ENCODE data around the gene HYDIN.
"Not testable (repeated sequence)": the region's sequence is repeated elsewhere in the genome, so short reads cannot be mapped to it uniquely, and the experiment has no call there.

Gene HYDIN

GRCh38 chr16:70822734-70823133, 407.8 kb downstream of the HYDIN start:
- ATAC-seq: not testable (repeated sequence)

- not testable (repeated sequence) for ATAC-seq
These were observed 412.4 kb downstream of the HYDIN start for GRCh38 chr16:70818088-70818487.

DNA sequence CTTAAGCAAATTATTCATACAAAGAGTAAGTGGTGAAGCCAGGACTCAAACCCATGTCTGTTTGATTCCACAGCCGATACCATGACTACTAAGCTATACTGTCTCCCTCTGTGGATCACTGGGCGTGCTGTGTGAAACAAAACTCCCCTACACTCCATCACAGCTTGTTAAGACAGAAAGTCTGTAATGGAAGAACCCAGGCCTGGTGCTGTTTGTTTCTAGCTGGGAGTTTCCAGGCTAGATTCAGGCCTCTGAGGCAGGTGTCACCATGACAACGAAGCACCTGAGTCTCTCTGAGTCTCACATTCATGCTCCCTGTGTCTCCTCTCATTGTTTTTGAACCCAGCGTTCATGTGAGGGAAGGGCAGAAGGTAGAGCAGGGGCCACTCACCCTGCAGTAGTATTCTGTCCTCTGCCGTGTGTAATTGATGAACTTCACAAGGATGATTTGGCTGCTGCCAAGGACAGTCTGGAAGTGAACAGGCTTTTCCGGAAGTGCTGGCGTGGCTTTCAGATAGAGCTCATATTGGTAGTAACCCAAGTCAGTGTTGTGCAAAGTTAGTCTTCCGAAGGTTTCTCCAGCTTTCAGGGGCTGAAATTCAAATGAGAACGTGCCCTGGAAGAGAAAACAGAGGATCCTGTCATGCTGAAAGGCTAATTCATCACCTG, 421.0 kb downstream of the HYDIN start:
- peak; percentile 23 to 34 for ATAC-seq

GRCh38 chr16:70808371-70808770, 422.2 kb downstream of the HYDIN start:
- ATAC-seq: no peak

DNA sequence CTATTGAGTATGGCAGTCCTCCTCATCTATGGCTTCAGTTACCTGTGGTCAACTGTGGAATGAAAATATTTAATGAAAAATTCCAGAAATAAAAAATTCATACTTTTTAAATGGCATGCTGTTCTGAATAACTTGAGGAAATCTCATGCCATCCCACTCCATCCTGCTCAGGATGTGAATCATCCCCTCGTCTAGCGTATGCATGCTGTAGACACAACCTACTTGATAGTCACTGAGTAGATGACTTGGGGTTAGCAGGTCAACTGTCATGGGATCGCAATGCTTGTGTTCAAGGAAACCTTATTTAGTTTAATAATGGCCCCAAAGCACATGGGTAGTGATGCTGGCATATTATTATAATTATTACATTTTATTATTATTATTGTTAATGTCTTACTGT, 424.7 kb downstream of the HYDIN start:
- no peak for ATAC-seq

DNA sequence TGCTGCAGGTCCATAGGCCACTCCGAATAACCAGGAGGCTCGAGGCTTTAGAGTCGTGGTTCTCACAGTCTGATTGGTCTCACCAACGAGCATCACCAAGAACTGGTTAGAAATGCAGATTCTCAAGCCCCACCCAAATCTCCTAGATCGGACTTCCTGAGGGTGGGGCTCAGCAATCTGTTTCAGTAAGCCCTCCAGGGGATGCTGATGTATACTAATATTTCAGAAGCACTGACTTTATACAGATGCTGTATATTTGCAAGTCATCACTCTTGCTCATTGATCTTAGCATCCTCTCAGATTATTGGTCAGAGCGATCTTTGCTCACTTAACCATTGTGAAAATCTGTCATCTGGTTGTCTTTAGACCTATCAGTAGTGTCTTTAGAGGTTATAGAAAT, 425.1 kb downstream of the HYDIN start:
- no peak for ATAC-seq

DNA sequence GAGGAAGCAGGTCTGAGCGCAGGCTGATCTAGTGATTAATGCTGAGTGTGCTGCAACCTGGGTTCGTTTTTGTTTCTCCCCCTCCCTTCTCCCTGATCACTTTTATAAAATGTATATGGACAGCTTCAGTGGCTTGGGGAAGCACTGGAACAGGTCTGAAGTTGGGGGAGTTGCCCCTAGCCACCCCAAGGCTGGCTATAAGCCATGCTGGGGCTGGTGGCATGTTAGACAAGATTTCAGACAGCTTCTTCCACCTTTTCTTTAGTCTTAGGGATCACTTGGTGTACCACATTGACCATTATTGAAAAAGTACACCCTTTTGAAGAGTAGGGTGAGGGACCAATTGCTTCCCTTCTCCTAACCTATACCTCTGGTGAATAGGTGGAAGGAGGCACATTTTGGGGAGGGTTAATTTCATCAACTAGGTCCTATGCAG, 425.8 kb downstream of the HYDIN start:
- ATAC-seq: no peak

DNA sequence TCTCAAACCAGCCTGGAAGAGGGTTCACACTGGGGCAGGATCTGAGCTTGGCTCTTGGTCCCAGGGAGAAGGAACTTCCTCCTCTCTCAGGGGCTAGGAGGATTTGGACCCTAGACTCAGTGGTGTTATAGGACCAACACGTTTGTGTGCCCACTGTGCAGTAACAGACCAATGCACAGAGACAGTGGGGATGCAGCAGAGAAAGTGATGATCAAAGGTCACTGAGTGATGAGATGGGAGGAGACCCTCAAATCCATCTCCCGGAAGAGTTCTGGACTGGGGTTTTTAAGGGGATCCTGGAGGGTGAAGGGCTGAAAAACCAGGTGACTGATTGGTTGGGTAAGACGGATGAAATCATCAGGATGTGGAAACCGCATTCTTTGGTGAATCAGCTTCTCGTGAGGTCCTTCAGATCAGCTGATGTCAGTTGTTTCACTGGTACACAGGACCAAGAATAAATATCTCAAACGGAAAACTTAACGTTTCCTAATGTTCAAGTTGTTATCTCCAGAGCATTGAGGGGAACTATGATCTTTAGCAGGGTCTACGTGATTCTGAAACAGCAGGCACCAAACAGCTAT, 426.3 kb downstream of the HYDIN start:
- ATAC-seq: no peak

DNA sequence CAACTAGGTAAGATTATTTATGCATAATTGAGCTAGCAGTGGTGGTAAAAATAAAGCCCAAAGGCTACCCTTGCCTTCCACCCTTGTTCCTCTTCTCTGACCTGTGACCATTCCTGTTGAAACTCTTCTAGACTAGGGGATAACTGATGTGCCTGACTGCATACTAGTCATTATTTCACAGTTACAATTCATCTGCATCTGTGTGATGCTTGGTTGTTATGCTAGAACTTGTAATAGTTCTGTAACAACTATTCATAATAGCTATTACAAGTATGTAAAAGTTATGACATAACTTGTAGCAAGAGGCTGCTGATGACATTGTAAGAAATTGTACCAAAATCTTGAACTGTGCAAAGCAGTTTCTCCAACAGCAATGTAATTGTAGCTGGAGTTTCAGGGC, 427.2 kb downstream of the HYDIN start:
- ATAC-seq: no peak

DNA sequence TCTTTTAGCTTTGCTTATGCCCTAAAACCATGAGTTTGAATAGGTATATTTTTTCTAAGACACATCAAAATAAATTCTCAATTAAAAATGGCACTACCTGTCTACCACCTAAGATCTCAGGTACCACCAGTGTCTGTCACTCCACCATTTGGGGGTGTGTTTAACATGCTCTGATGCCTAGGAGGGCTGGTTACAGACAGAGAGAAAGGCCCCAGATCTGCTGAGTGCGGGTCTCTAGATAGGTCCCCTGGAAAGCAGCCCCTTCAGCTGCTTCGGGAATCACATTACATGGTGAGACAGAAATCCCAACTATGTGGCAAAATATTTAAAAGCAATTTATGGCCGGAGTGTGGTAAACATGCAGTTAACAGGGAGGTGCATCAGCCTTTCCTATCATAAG, 428.9 kb downstream of the HYDIN start:
- no peak for ATAC-seq

DNA sequence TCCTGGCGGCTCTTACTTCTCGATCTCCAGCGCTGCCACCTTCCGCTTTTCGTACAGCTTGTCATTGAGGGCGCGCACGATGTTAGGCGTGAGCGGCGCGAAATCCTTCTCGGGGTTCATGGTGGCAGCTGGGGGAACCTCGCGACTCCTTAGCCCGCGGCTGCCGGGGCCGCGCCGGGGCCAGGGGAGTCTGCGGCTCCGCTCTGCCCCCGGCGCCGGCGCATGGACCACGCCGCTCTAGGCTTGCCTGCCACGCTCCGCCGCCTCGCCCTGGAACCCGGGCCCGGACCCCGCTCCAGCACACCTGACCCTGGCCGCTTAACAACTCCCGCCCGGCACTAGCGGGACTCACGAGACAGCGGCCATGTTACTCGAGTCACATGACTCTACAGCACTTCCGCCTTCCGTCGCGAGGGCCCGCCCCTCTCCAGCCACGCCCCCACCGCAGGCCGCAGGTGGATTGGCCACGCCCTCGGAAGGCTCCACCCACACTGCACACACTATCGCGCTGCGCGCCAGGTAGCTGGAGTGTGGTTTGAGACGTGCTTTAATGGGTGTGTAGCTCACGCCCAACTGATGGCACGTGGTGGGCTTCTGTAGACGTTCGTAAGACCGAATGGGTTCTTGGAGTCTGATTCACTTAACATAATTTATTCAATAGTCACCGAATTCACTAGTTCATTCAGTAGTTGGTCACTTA, 429.6 kb downstream of the HYDIN start, which contains the start of gene VAC14:
Gene VAC14, minus strand, starts transcription at position 378 of the 700 bp plus-strand sequence. Its CDS starts 258 bp downstream, at position 120.
- peak; percentile 92 to 94 for ATAC-seq

DNA sequence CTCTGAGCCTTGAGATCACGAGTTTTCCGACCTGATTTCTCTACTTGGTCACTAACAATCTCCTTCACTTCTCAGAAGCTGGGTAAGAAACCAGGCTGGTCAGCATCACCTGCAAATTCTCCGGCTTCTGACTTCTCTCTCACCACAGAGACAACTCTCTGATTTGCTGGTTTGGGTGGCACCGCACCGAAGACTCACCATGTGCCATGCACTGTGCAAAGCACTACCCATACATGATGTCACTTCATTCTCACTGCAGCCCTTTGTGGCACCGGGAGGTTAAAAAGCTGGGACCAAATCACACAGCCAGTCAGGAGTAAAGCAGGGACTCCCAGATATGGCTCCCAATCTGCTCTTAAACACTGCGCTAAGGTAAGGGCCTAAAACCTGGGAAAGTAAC, 430.2 kb downstream of the HYDIN start:
- ATAC-seq: peak in 1 of 2 donors; percentile 2

- ATAC-seq: no peak
These were observed 434.2 kb downstream of the HYDIN start for GRCh38 chr16:70796301-70796700.

DNA sequence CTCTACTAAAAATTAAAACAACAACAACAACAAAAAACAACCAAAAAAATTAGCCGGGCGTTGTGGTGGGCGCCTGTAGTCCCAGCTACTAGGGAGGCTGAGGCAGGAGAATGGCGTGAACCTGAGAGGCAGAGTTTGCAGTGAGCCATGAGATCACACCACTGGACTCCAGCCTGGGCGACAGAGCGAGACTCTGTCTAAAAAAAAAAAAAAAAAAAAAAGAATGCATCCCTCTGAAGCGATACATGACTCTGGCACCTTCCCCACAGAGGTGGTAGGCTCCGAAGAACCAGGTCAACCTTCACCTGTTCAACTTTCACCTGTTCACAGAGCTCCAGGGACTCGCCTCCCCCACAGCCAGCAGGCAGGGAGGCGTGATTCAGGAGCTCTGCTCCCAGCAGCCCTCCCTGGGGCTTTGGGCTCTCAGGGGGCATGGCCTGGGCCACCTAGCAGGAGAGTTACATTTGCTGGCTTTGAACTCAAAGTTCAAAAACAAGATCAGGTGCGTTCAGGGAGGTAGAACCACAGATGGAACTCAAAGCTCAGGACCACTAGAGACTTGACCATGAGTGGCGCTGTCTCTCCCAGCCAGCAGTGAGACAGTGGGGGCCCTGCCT, 435.1 kb downstream of the HYDIN start:
- no peak for ATAC-seq

- ATAC-seq: no peak
These were observed 436.5 kb downstream of the HYDIN start for GRCh38 chr16:70793851-70794502.

DNA sequence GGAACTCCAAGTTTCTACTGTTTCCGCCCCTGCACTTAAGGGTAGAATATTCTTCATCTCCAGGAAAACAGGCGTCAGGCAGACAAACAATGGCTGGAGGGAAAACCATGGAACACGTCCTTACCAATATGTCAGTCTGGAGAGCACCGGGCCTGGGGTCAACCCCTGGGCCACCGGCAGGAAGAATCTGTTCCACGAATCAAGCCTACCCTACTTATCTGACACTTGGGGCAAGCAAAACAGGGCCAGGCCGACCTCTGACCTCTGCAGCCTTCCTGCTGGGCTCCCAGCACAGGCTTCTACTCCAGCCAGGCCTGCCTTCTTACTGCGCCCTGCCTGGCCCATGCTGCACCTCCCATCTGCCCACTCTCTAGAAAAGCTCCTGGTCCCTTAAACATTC, 439.7 kb downstream of the HYDIN start:
- ATAC-seq: no peak

- ATAC-seq: no peak
These were observed 440.7 kb downstream of the HYDIN start for GRCh38 chr16:70789595-70790447.

DNA sequence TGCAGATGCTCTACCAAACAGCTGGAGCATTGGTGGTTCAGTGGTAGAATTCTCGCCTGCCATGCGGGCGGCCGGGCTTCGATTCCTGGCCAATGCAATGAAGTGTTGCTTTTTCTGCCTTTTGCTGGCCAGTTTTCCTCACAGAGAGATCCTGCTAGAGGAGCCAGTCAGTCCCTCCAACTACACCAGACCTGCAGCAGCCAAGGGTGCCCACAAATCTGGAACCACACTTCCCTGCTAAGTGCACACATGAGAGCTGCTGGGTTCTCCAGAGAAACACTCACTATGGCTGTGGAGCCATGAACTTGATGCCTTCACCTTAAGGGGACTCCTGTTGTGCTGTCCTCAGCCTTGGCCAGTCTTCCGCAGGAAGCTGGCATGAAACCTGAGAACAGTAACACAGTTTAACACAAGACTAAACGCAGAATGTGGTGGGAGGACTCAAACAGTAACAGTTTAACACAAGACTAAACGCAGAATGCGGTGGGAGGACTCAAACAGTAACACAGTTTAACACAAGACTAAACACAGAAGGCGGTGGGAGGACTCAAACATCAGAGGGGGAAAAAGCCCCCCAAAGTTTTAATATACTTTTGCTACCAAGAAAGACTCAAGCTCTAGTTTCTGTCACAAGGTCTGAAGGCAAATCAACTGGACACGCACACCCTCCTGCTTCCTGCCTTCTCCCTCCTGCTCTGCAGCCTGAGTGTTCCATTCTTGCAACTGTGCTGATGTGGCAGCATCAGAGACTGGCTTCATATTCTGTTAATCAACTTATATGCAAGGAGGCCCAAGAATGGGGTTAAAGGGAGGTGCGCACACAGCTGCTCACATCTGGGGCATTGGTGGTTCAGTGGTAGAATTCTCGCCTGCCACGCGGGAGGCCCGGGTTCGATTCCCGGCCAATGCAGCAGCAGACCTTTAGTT, 441.6 kb downstream of the HYDIN start:
- no peak for ATAC-seq

DNA sequence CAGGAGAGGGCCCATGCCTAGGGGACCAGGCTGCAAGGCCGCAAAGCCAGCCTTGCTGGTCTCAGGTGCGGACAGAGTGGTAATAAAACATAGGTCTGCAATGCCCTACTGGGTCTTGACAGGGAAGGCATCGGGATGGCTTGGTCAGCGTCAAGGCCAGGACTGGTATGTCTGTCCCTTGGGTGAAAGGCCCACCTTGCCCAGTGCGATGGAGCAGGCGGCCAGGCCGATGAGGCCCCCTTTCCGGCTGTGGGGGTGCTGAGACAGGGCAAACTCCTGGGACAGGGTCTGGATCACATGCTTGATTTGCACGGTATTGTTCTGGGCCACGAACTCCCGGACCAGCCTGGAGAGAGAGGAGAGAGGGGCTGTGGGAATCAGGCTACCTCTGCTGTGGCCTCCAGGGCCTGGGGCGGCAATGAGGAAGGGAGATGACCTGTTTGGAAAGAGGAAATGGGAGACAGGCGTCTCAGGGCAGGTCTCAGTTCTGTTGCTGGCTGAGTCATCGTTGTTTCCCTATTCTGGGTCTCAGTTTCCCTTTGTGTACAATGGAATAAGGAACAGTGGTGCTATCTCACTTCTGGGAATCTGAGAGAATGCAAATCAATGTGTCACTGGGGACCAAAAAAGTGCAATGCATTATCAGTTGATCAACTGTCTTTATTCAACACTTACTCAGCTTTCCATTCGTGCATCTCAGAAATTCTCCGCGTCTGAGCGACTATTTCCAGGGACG, 444.3 kb downstream of the HYDIN start:
- ATAC-seq: no peak
